ENCODE results near the gene ADAM22. TPM values are rescaled to one million over a fixed set of nuclear protein-coding genes. Genes with fewer than 3 reads are reported as not detected.

Gene ADAM22
- total and polyA plus RNA-seq, 10 of the 15 experiments (the other 5 are each of a cell fraction or from before 2014, with no cell fraction given): 1.4 to 24.5 (median 7.6) TPM

DNA sequence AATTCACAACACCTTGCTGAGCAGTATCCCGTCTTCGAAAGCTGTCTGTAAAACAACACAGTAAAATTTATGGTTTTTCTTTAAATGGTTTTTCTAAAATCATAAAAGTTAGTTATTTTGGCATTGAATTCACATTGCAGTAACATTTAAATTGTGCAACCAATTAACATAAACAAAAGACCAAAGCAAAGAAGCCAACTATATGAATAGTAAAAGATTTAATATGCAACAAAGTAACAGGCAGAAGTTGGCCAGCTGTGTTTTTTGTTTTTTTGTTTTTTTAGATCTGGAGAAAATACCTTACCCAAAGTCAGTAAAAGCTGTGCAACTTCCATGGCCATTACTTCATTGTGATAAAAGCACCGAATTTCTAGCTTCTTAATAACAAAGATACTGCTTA is 274.5 kb downstream of the ADAM22 start:
- CTCF ChIA-PET: interaction anchor here (0.7 to 1.7 kb wide), 3 partner anchors 9 to 283 kb away, joined by 3 to 4 read pairs (median 4); no protein-coding TSS in a partner anchor

More for the DNA sequence above, 274.5 kb downstream of the ADAM22 start:
- intact Hi-C loops (cut with micrococcal nuclease; ENCODE audit: unreplicated experiment) (no loop called here), in situ Hi-C loops (cut with MboI) (no loop called here)
- WGBS (ENCODE audit: insufficient coverage, insufficient replicate concordance, low lambda C conversion rate, missing lambda C conversion rate): 77% methylated on average over 3 of the region's 3 CpGs
- TF ChIP-seq E2F4 (IDR thresholded peaks at IDR 0.05; ENCODE audit: low read depth, low read length) (no peak), KLF5 (IDR thresholded peaks at IDR 0.05; ENCODE audit: partially characterized antibody) (no peak), SRF (IDR thresholded peaks at IDR 0.05; ENCODE audit: low read depth in 2 of 2, low read length in 2 of 2) (no peak), SMAD5 (IDR thresholded peaks at IDR 0.05; ENCODE audit: low read depth) (no peak), ZNF24 (IDR thresholded peaks at IDR 0.05) (no peak), CREB1 (IDR thresholded peaks at IDR 0.05; ENCODE audit: low read depth) (no peak), EGR1 (IDR thresholded peaks at IDR 0.05; ENCODE audit: borderline replicate concordance in 1 of 2, low read depth in 2 of 2, low read length in 2 of 2) (no peak), POU2F2 (IDR thresholded peaks at IDR 0.05; ENCODE audit: borderline replicate concordance, low read depth, low read length) (no peak)
- TF ChIP-seq, protein P1, sequence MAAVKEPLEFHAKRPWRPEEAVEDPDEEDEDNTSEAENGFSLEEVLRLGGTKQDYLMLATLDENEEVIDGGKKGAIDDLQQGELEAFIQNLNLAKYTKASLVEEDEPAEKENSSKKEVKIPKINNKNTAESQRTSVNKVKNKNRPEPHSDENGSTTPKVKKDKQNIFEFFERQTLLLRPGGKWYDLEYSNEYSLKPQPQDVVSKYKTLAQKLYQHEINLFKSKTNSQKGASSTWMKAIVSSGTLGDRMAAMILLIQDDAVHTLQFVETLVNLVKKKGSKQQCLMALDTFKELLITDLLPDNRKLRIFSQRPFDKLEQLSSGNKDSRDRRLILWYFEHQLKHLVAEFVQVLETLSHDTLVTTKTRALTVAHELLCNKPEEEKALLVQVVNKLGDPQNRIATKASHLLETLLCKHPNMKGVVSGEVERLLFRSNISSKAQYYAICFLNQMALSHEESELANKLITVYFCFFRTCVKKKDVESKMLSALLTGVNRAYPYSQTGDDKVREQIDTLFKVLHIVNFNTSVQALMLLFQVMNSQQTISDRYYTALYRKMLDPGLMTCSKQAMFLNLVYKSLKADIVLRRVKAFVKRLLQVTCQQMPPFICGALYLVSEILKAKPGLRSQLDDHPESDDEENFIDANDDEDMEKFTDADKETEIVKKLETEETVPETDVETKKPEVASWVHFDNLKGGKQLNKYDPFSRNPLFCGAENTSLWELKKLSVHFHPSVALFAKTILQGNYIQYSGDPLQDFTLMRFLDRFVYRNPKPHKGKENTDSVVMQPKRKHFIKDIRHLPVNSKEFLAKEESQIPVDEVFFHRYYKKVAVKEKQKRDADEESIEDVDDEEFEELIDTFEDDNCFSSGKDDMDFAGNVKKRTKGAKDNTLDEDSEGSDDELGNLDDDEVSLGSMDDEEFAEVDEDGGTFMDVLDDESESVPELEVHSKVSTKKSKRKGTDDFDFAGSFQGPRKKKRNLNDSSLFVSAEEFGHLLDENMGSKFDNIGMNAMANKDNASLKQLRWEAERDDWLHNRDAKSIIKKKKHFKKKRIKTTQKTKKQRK (IDR thresholded peaks at IDR 0.05; ENCODE audit: low read depth, low read length): no peak
- TF ChIP-seq, protein P2, sequence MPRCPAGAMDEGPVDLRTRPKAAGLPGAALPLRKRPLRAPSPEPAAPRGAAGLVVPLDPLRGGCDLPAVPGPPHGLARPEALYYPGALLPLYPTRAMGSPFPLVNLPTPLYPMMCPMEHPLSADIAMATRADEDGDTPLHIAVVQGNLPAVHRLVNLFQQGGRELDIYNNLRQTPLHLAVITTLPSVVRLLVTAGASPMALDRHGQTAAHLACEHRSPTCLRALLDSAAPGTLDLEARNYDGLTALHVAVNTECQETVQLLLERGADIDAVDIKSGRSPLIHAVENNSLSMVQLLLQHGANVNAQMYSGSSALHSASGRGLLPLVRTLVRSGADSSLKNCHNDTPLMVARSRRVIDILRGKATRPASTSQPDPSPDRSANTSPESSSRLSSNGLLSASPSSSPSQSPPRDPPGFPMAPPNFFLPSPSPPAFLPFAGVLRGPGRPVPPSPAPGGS (IDR thresholded peaks at IDR 0.05; ENCODE audit: borderline replicate concordance, insufficient read depth, low read depth, low read length, poor library complexity, severe bottlenecking): no peak
- DNase-seq (ENCODE audit: low read depth, low spot score) (no peak), FAIRE-seq (no peak), ATAC-seq (no peak)
- POLR2A ChIA-PET: interaction anchor here (0.9 to 1.6 kb wide), 4 partner anchors 10 to 282 kb away, joined by 3 to 10 read pairs (median 5); partner anchors contain the start of gene SRI
- H3K27me3 ChIP-seq (replicated peaks in 1 of 2; ENCODE audit: control insufficient read depth in 2 of 2, insufficient read depth in 2 of 2, low read length in 1 of 2): no peaks in the 10 kb centered on the region
- no peak overlapping the region for H3K27ac ChIP-seq (ENCODE audit: control insufficient read depth, insufficient read depth)
- H3K4me3 ChIP-seq: no peak overlapping the region
- H2AFZ ChIP-seq (ENCODE audit: control insufficient read depth, low read depth, low read length): no peak overlapping the region
- BruUV-seq (replicated peaks): no TSS peak
- no peak overlapping the region for H3K9ac ChIP-seq (ENCODE audit: control insufficient read depth, insufficient read depth, low read length)
- H3K36me3 ChIP-seq (ENCODE audit: control insufficient read depth in 2 of 2, insufficient read depth in 2 of 2, low read length in 1 of 2): peaks cover 3 to 30% of the 10 kb centered on the region in 2 experiments
- no peaks in the 10 kb centered on the region for H3K4me1 ChIP-seq (ENCODE audit: control insufficient read depth, insufficient read depth, low read length)
- H4K20me1 ChIP-seq (ENCODE audit: control insufficient read depth, insufficient read depth): no peaks in the 10 kb centered on the region
- RAD21 ChIA-PET (ENCODE audit: unreplicated experiment): interaction anchor here (1.7 kb wide), 1 partner anchor 9 kb away, joined by 6 read pairs; no protein-coding TSS in a partner anchor
- H3K9me3 ChIP-seq (replicated peaks; ENCODE audit: control insufficient read depth, insufficient read depth, low read length): no peaks in the 10 kb centered on the region; the same call in 2 of the 3 replicates
- no peaks in the 10 kb centered on the region for H3K79me2 ChIP-seq (ENCODE audit: control insufficient read depth, insufficient read depth, low read length)
- SMC1A ChIA-PET (ENCODE audit: uncharacterized antibody, unreplicated experiment): interaction anchor here (0.6 to 5.2 kb wide), 5 partner anchors 8 to 451 kb away, joined by 3 to 55 read pairs (median 3); no protein-coding TSS in a partner anchor
- no peak overlapping the region for H3K4me2 ChIP-seq (ENCODE audit: control insufficient read depth, insufficient read depth)

Data from GM12878 (cell line).